ENCODE measurements around the gene KIF5C.

DNA sequence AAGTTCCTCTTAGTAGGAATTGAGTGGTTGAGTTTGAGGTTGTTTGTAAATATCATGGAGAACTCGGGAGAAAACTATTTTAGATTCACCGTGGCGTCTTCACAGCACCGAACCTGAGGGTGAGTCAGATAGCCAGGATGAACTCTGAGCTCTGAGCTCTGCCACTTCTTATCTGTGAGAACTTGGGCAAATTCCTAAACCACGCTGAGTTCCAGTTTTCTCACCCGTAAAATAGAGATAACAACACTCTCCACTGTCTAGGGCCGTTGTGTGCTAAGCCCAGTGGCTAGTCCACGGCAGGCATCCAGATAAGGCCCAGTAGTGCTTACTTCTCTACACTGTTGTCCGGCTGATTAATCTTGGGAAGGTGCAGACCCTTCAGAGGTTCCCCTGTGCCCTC, 7.0 kb downstream of the KIF5C start:
- TF ChIP-seq, protein P1, sequence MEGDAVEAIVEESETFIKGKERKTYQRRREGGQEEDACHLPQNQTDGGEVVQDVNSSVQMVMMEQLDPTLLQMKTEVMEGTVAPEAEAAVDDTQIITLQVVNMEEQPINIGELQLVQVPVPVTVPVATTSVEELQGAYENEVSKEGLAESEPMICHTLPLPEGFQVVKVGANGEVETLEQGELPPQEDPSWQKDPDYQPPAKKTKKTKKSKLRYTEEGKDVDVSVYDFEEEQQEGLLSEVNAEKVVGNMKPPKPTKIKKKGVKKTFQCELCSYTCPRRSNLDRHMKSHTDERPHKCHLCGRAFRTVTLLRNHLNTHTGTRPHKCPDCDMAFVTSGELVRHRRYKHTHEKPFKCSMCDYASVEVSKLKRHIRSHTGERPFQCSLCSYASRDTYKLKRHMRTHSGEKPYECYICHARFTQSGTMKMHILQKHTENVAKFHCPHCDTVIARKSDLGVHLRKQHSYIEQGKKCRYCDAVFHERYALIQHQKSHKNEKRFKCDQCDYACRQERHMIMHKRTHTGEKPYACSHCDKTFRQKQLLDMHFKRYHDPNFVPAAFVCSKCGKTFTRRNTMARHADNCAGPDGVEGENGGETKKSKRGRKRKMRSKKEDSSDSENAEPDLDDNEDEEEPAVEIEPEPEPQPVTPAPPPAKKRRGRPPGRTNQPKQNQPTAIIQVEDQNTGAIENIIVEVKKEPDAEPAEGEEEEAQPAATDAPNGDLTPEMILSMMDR (IDR thresholded peaks at IDR 0.05) = no peak
- TF ChIP-seq POLR2AphosphoS5 (IDR thresholded peaks at IDR 0.05) = no peak

Measured in breast epithelium (tissue), 3 donors.